Smooth muscle cell (in vitro differentiated cells): ENCODE results near the gene AMH. TPM values are rescaled to one million over a fixed set of nuclear protein-coding genes. Genes with fewer than 3 reads are reported as not detected.

ENCODE experiments used
- DNase-seq: peaks from one replicate; lab custom pipeline; 2025; ENCODE audit not compliant: unreplicated experiment; lab: John Stamatoyannopoulos, UW
- H2AFZ ChIP-seq: fragments of 200-600 bp; sonication (generic); 2 replicates; pipeline ENCODE4 v1.6.0; 2016; ENCODE audit warnings: antibody characterized with exemption, low read depth, mild to moderate bottlenecking
- H3F3A ChIP-seq: fragments of 200-600 bp; sonication (generic); 2 replicates; pipeline ENCODE4 v1.6.0; 2017; ENCODE audit warnings: antibody characterized with exemption, low read depth
- H3K27ac ChIP-seq: fragments of 200-600 bp; sonication (generic); 2 replicates; pipeline ENCODE4 v1.5.1; 2016; ENCODE audit warnings: low read depth, mild to moderate bottlenecking
- H3K27me3 ChIP-seq: fragments of 200-600 bp; sonication (generic); 2 replicates; pipeline ENCODE4 v1.6.1; 2016; ENCODE audit warnings: low read depth, mild to moderate bottlenecking
- H3K36me3 ChIP-seq: fragments of 200-600 bp; sonication (generic); 2 replicates; pipeline ENCODE4 v1.5.1; 2016; ENCODE audit warnings: low read depth
- H3K4me1 ChIP-seq: fragments of 200-600 bp; sonication (generic); 2 replicates; pipeline ENCODE4 v1.5.1; 2016; ENCODE audit warnings: low read depth
- H3K4me2 ChIP-seq: fragments of 200-600 bp; sonication (generic); 2 replicates; pipeline ENCODE4 v1.6.0; 2016; ENCODE audit warnings: mild to moderate bottlenecking
- H3K4me3 ChIP-seq: fragments of 200-600 bp; sonication (generic); 2 replicates; pipeline ENCODE4 v1.5.1; 2016; ENCODE audit warnings: mild to moderate bottlenecking
- H3K79me2 ChIP-seq: fragments of 200-600 bp; sonication (generic); 2 replicates; pipeline ENCODE4 v1.6.0; 2016; ENCODE audit warnings: low read depth, mild to moderate bottlenecking
- H3K9ac ChIP-seq: fragments of 200-600 bp; sonication (generic); 2 replicates; pipeline ENCODE4 v1.6.0; 2016; ENCODE audit warnings: low read depth
- H3K9me3 ChIP-seq: fragments of 200-600 bp; sonication (generic); replicated peaks from 2 replicates; pipeline ENCODE4 v1.5.1; 2016; ENCODE audit warnings: low read depth
- H4K20me1 ChIP-seq: fragments of 200-600 bp; sonication (generic); 2 replicates; pipeline ENCODE4 v1.6.0; 2016; ENCODE audit warnings: low read depth
- CTCF ChIP-seq: fragments of 200-600 bp; sonication (generic); IDR thresholded peaks from 2 replicates; pipeline ENCODE4 v1.5.1; 2017; ENCODE audit warnings: borderline replicate concordance, mild to moderate bottlenecking, antibody characterized with exemption; ENCODE audit not compliant: insufficient read depth, poor library complexity, severe bottlenecking
- WGBS: methylation state at CpG from one replicate; pipeline ENCODE4 v1.1.7; 2016; ENCODE audit warnings: low lambda C conversion rate; 5-methylcytosine and 5-hydroxymethylcytosine counted together
- polyA plus RNA-seq: library from polyadenylated mRNA; unstranded; fragments of >200 nt; fragmentation: Nextera tagmentation; extraction: Ambion mirVana; gene quantifications from 2 replicates; pipeline ENCODE4 v1.2.1, GENCODE V29; 2016
- total RNA-seq: library from RNA; depleted of rRNA; stranded (reverse); fragments of >200 nt; gene quantifications from 2 replicates; pipeline ENCODE4 v1.2.3, GENCODE V29; 2014

Gene AMH
- total and polyA plus RNA-seq, 2 experiments from 2014 or later = 2.9 to 12.6 TPM

- H3K4me3 ChIP-seq = no peak overlapping the region
- H3K79me2 ChIP-seq = no peaks in the 10 kb centered on the region
- no peaks in the 10 kb centered on the region for H3K36me3 ChIP-seq
- 95% methylated on average over 21 of the region's 21 CpGs for WGBS
- no peak overlapping the region for H3K27ac ChIP-seq
- no peaks in the 10 kb centered on the region for H3K27me3 ChIP-seq
- H3F3A ChIP-seq = no peaks in the 10 kb centered on the region
- no peak overlapping the region for H2AFZ ChIP-seq
- no peaks in the 10 kb centered on the region for H3K4me1 ChIP-seq
- no peak for TF ChIP-seq CTCF
- H3K9me3 ChIP-seq = no peaks in the 10 kb centered on the region
- no peak overlapping the region for H3K9ac ChIP-seq
- H3K4me2 ChIP-seq = no peak overlapping the region
- H4K20me1 ChIP-seq = peaks cover 53% of the 10 kb centered on the region
- DNase-seq = no peak
Measured at GRCh38 chr19:2201473-2202148, 47.5 kb upstream of the AMH start.

GRCh38 chr19:2202366-2202765 is 46.8 kb upstream of the AMH start:
- Histone ChIP-seq H3K4me2 (no peak overlapping the region), H3K79me2 (no peaks in the 10 kb centered on the region), H3K9ac (no peak overlapping the region), H3K27me3 (no peaks in the 10 kb centered on the region), H3K9me3 (no peaks in the 10 kb centered on the region), H4K20me1 (peaks cover 47% of the 10 kb centered on the region), H2AFZ (no peak overlapping the region), H3K27ac (no peak overlapping the region), H3K4me1 (no peaks in the 10 kb centered on the region), H3K36me3 (no peaks in the 10 kb centered on the region), H3F3A (no peaks in the 10 kb centered on the region), H3K4me3 (no peak overlapping the region)
- no peak for TF ChIP-seq CTCF
- no peak for DNase-seq
- 95% methylated on average over 15 of the region's 15 CpGs for WGBS

- DNase-seq = no peak
- Histone ChIP-seq H3K36me3 (peaks cover 5% of the 10 kb centered on the region), H2AFZ (no peak overlapping the region), H3K4me3 (no peak overlapping the region), H4K20me1 (peaks cover 22% of the 10 kb centered on the region), H3K4me2 (no peak overlapping the region), H3F3A (no peaks in the 10 kb centered on the region), H3K27me3 (no peaks in the 10 kb centered on the region), H3K9ac (no peak overlapping the region), H3K9me3 (no peaks in the 10 kb centered on the region), H3K79me2 (no peaks in the 10 kb centered on the region), H3K4me1 (peaks cover 6% of the 10 kb centered on the region), H3K27ac (no peak overlapping the region)
- WGBS = 96% methylated on average over 15 of the region's 15 CpGs
- no peak for TF ChIP-seq CTCF
Measured at GRCh38 chr19:2207008-2207407, 42.1 kb upstream of the AMH start.
